Right lobe of liver (tissue), 6 donors: ENCODE measurements around the gene ZC3H12A. TPM values are rescaled to one million over a fixed set of nuclear protein-coding genes. Genes with fewer than 3 reads are reported as not detected.
A peak's percentile ranks its signal among the peaks of the same experiment; 100 is the strongest.

Experiments
- ATAC-seq, 4 donors: fragments of 200-7000 bp; cut with Tn5 transposase; one replicate each; pipeline ENCODE4 v1.9.1; 2020; ENCODE audit warnings: mild to moderate bottlenecking in 4 of 4, moderate library complexity in 4 of 4
- DNase-seq, 3 donors: peaks; one replicate each; pipeline ENCODE4 v3.0.0-alpha.2; 2020
- H3K27ac ChIP-seq, 3 donors: fragments of 200-600 bp; one replicate each; pipeline ENCODE4 v1.8.0; 2022
- H3K27me3 ChIP-seq, 2 donors: fragments of 200-600 bp; one replicate each; pipeline ENCODE4 v1.8.0; 2022
- H3K36me3 ChIP-seq, 4 donors: fragments of 200-600 bp; sonication (generic) in 1 of 4; one replicate each; pipeline versions ENCODE4 v1.5.1 to v1.8.0; 2017 to 2022; ENCODE audit warnings: control low read depth in 1 of 4
- H3K4me1 ChIP-seq, 4 donors: fragments of 200-600 bp; sonication (generic) in 1 of 4; one replicate each; pipeline versions ENCODE4 v1.5.1 to v1.8.0; 2017 to 2022; ENCODE audit warnings: control low read depth in 1 of 4
- H3K4me3 ChIP-seq, 3 donors: fragments of 200-600 bp; one replicate each; pipeline ENCODE4 v1.8.0; 2022
- H3K9me3 ChIP-seq, 4 donors: fragments of 200-600 bp; sonication (generic) in 1 of 4; one replicate each; pipeline versions ENCODE4 v1.5.1 to v1.8.0; 2017 to 2022; ENCODE audit warnings: control low read depth in 1 of 4
- POLR2A ChIP-seq: fragments of 450-650 bp; IDR thresholded peaks from one replicate; pipeline ENCODE4 v1.6.1; 2017; ENCODE audit warnings: antibody characterized with exemption, mild to moderate bottlenecking
- WGBS: methylation state at CpG from one replicate; pipeline ENCODE4 v1.1.6; 2018; ENCODE audit warnings: low coverage, low lambda C conversion rate; ENCODE audit not compliant: insufficient coverage; ENCODE audit errors: missing lambda C conversion rate; 5-methylcytosine and 5-hydroxymethylcytosine counted together
- intact Hi-C, 2 donors: fragments of 100-400 bp; cut with DNase I; formaldehyde crosslinking; loops; one replicate each; pipeline versions ENCODE4 v1.11.2 to v1.14.1; 2022
- total RNA-seq, 6 experiments: library from RNA; depleted of rRNA in 2 of 6; stranded (reverse); fragments of >200 nt in 2 of 6; fragmentation: NEBNext Ultra II Directional in 3 of 6; extraction: Animal tissue kit (Norgen Biotek cat#: 25700) in 3 of 6; gene quantifications; one replicate each; pipeline versions ENCODE4 v1.1.0 to v1.2.4, GENCODE V29; 2016 to 2023
- TF ChIP-seq, protein P1 (sequence below), 4 donors: fragments of 200-600 bp in 3 of 4; fragments of 450-650 bp in 1 of 4; IDR thresholded peaks; one replicate each; pipeline versions ENCODE4 v1.5.1 to v1.8.0; 2016 to 2022; ENCODE audit warnings: antibody characterized with exemption in 4 of 4, mild to moderate bottlenecking in 2 of 4
- donor health status: DM: no; HTN: yes; CAD: no.
- donor health status: DM: no; HTN: no; CAD: no.
- donor health status: DM: no; HTN: no; CAD: no.
- donor health status: DM: no; HTN: yes; CAD: no.
- donor health status: DM: no; HTN: yes; CAD: no.

The ZC3H12A gene
- total RNA-seq, 6 experiments from 2014 or later = 2.7 to 21.9 (median 8.3) TPM

DNA sequence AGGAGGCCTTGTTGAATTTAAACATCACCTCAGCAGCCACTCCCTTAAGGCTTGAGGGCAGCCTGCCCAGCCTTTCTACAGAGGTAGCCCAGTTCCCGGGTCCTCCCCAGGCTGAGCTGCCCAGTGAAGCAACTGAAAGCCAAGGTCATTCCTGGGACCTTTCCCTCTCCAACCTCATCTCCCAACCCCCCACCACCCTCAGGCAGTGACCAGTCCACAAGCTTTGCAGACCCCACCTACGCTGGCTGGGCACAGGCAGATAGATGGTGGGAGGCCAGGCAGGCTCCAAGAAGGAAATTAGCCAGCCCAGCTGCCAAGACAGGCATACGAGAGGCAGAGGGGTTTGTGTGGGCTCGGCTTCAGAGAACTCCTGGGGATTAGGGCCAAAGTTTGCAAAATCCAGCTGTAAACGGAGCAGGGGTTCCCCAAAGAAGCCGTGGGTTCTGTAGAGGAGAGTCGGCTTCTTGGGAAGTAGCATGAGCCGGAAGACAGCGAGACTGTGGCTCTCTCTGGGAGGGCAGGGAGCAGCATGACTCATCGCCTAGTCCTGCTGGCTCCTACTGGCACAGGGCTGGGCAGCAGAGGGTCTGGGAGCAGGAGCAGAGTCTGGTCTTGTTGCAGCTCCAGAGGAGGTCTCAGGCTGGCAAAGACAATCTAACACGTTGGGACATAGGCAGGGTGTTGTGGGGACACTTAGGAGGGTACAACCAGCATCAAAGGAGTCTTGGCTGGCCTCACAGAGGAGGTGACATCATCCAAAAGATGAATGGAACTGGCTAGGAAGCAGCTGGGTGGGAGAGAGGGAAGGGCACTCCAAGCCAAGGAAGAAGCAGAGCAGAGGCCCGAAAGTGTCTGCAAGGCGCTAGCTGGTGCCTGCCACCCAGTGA is 2.8 kb upstream of the ZC3H12A start:
- no peak overlapping the region for H3K4me3 ChIP-seq
- H3K36me3 ChIP-seq = peaks cover 0 to 6% (median 0%) of the 10 kb centered on the region in 4 donors
- peak in 1 of 3 donors; percentile 81 for DNase-seq
- H3K27ac ChIP-seq = peak overlapping the region; percentile 35 to 73 (median 59)
- no peaks in the 10 kb centered on the region for H3K9me3 ChIP-seq
- peak; percentile 60 for TF ChIP-seq POLR2A
- TF ChIP-seq, protein P1, sequence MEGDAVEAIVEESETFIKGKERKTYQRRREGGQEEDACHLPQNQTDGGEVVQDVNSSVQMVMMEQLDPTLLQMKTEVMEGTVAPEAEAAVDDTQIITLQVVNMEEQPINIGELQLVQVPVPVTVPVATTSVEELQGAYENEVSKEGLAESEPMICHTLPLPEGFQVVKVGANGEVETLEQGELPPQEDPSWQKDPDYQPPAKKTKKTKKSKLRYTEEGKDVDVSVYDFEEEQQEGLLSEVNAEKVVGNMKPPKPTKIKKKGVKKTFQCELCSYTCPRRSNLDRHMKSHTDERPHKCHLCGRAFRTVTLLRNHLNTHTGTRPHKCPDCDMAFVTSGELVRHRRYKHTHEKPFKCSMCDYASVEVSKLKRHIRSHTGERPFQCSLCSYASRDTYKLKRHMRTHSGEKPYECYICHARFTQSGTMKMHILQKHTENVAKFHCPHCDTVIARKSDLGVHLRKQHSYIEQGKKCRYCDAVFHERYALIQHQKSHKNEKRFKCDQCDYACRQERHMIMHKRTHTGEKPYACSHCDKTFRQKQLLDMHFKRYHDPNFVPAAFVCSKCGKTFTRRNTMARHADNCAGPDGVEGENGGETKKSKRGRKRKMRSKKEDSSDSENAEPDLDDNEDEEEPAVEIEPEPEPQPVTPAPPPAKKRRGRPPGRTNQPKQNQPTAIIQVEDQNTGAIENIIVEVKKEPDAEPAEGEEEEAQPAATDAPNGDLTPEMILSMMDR (IDR thresholded peaks at IDR 0.05) = no peak
- H3K4me1 ChIP-seq = peaks cover 0 to 37% (median 12%) of the 10 kb centered on the region in 4 donors
- intact Hi-C loops = no loop called here
- ATAC-seq = peak; percentile 34 to 70 (median 62)
- no peaks in the 10 kb centered on the region for H3K27me3 ChIP-seq
- WGBS = 27% methylated on average over 7 of the region's 13 CpGs

DNA sequence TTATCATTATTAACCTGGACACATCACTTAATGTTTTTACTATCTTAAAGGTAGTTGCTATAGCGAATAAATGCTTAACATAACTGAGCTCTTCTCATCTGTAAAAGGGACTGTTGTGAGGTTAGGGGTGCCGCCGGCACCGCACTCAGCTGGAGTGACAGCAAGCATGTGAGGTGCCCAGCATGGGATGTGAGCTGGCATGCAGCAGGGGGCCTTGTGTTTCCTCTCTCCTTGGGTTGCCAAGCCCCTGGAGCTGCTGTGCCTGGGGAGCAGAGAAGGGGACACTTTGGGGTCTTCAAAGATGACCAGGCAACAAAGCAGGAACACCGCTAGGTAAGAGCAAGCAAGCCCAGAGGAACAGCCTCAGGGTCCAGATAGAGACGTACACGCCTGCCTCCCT is 2.1 kb upstream of the ZC3H12A start:
- no peak for TF ChIP-seq POLR2A
- TF ChIP-seq, protein P1 (IDR thresholded peaks at IDR 0.05) = no peak
- ATAC-seq (no peak), DNase-seq (no peak)
- peaks cover 0 to 44% (median 16%) of the 10 kb centered on the region in 4 donors for H3K4me1 ChIP-seq
- H3K27me3 ChIP-seq = no peaks in the 10 kb centered on the region
- 67% methylated on average over 6 of the region's 7 CpGs for WGBS
- peak overlapping the region in 2 of 3 donors; percentile 35 to 73 for H3K27ac ChIP-seq
- no peak overlapping the region for H3K4me3 ChIP-seq
- H3K9me3 ChIP-seq = no peaks in the 10 kb centered on the region
- intact Hi-C loops = no loop called here
- peaks cover 0 to 6% (median 0%) of the 10 kb centered on the region in 4 donors for H3K36me3 ChIP-seq

DNA sequence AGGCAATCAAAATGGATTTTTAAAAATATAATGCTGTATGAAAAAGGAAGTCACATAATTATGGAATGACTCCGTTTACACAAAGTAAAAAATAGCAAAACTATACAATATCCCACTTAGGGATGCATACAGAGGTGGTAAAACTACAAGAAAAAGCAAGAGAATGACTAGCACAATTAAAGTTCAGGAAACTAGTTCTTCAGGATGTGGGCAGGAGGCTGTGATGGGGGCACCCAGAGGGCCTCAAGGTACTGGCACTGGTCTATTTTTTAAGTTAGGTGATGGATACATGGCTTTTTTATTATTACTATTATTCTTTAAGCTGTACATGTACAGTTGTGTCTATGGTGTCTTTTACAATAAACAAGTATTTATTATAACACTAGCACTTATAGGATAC is 1.4 kb upstream of the ZC3H12A start:
- ATAC-seq (no peak), DNase-seq (no peak)
- Histone ChIP-seq H3K36me3 (peaks cover 0 to 8% (median 0%) of the 10 kb centered on the region in 4 donors), H3K27me3 (no peaks in the 10 kb centered on the region), H3K4me1 (peaks cover 0 to 51% (median 19%) of the 10 kb centered on the region in 4 donors), H3K9me3 (no peaks in the 10 kb centered on the region), H3K27ac (no peak overlapping the region), H3K4me3 (no peak overlapping the region)
- WGBS = 60% methylated on average over 1 of the region's 1 CpG
- intact Hi-C loops = no loop called here
- no peak for TF ChIP-seq POLR2A
- TF ChIP-seq, protein P1 (IDR thresholded peaks at IDR 0.05) = no peak

DNA sequence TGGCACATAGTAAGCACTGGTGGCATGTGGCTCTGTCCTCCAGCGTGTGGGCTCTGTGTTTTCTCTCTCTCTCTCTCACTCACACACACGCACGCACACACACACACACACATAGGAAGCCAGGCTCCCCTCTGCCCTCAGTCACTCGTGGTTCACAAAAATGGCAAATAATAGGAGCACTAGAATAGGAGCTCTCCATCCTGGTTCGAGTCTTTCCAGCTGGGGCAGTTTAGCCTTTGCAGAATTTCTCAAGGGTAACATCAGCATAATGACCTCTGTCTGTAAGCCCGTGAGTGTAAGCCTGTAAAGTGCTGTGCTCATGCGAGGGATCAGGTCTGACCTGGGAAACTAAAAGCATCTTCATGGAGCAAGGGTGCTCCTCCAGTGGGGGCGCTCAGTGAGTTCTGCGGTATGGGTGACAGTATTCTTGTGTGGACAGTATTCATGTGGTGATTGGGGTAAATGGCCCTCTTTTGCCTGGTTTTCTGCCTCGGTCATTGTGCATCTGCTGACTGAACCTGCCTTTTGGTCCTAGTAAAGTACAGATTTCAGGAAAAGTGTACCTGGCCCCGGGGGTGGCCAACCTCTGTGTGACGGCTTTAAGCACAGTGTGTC is 842 bp upstream of the ZC3H12A start:
- Histone ChIP-seq H3K27me3 (no peaks in the 10 kb centered on the region), H3K9me3 (no peaks in the 10 kb centered on the region), H3K4me1 (peaks cover 0 to 57% (median 19%) of the 10 kb centered on the region in 4 donors), H3K36me3 (peaks cover 0 to 13% (median 2%) of the 10 kb centered on the region in 4 donors), H3K4me3 (peak overlapping the region; percentile 79 to 86 (median 85)), H3K27ac (peak overlapping the region; percentile 70 to 100 (median 98))
- WGBS = 7% methylated on average over 6 of the region's 12 CpGs
- DNase-seq (no peak), ATAC-seq (peak in 3 of 4 donors; percentile 2 to 4 (median 2))
- intact Hi-C loops = no loop called here
- no peak for TF ChIP-seq POLR2A
- TF ChIP-seq, protein P1 (IDR thresholded peaks at IDR 0.05) = no peak
